ENCODE measurements around the gene NUAK1. TPM values are rescaled to one million over a fixed set of nuclear protein-coding genes. Genes with fewer than 3 reads are reported as not detected.

The NUAK1 gene
- total RNA-seq, 1 donor from 2014 or later = not detected

GRCh38 chr12:106073179-106073578 is 65.6 kb downstream of the NUAK1 start:
- Mint-ChIP-seq H3K27ac (no peak overlapping the region), H3K4me3 (no peak overlapping the region), H3K27me3 (peaks cover 13% of the 10 kb centered on the region), H3K36me3 (ENCODE audit: low read depth) (no peaks in the 10 kb centered on the region), H3K4me1 (no peaks in the 10 kb centered on the region), H3K9me3 (no peaks in the 10 kb centered on the region)
- ATAC-seq (ENCODE audit: low read depth) = no peak
- no peak for TF ChIP-seq CTCF (IDR thresholded peaks at IDR 0.05)
- ChIA-PET CTCF (no interaction called here), POLR2A (no interaction called here)
- intact Hi-C loops (cut with micrococcal nuclease) = no loop called here
- DNase-seq = no peak

- ATAC-seq (ENCODE audit: low read depth) (no peak), DNase-seq (no peak)
- intact Hi-C loops (cut with micrococcal nuclease) = no loop called here
- ChIA-PET CTCF (no interaction called here), POLR2A (no interaction called here)
- no peaks in the 10 kb centered on the region for H3K36me3 Mint-ChIP-seq (ENCODE audit: low read depth)
- H3K4me1 Mint-ChIP-seq = no peaks in the 10 kb centered on the region
- no peak overlapping the region for H3K27ac Mint-ChIP-seq
- no peaks in the 10 kb centered on the region for H3K9me3 Mint-ChIP-seq
- no peak overlapping the region for H3K4me3 Mint-ChIP-seq
- no peak for TF ChIP-seq CTCF (IDR thresholded peaks at IDR 0.05)
- H3K27me3 Mint-ChIP-seq = peaks cover 13% of the 10 kb centered on the region
Observed at GRCh38 chr12:106072751-106073150, 66.0 kb downstream of the NUAK1 start.

GRCh38 chr12:106071686-106072085 is 67.1 kb downstream of the NUAK1 start:
- ATAC-seq (ENCODE audit: low read depth) (no peak), DNase-seq (no peak)
- intact Hi-C loops (cut with micrococcal nuclease) = no loop called here
- POLR2A ChIA-PET = no interaction called here
- CTCF ChIA-PET = no interaction called here
- Mint-ChIP-seq H3K9me3 (no peaks in the 10 kb centered on the region), H3K4me1 (no peaks in the 10 kb centered on the region), H3K4me3 (no peak overlapping the region), H3K27me3 (peaks cover 10% of the 10 kb centered on the region), H3K27ac (no peak overlapping the region), H3K36me3 (ENCODE audit: low read depth) (no peaks in the 10 kb centered on the region)
- TF ChIP-seq CTCF (IDR thresholded peaks at IDR 0.05) = no peak

- no peak for TF ChIP-seq CTCF (IDR thresholded peaks at IDR 0.05)
- Mint-ChIP-seq H3K27me3 (peaks cover 10% of the 10 kb centered on the region), H3K4me3 (no peak overlapping the region), H3K4me1 (no peaks in the 10 kb centered on the region), H3K9me3 (no peaks in the 10 kb centered on the region), H3K36me3 (ENCODE audit: low read depth) (no peaks in the 10 kb centered on the region), H3K27ac (no peak overlapping the region)
- ATAC-seq (ENCODE audit: low read depth) (no peak), DNase-seq (no peak)
- CTCF ChIA-PET = no interaction called here
- POLR2A ChIA-PET = no interaction called here
- intact Hi-C loops (cut with micrococcal nuclease) = no loop called here
Observed at GRCh38 chr12:106070611-106071010, 68.1 kb downstream of the NUAK1 start.

- Mint-ChIP-seq H3K9me3 (no peaks in the 10 kb centered on the region), H3K4me3 (no peak overlapping the region), H3K27ac (no peak overlapping the region), H3K36me3 (ENCODE audit: low read depth) (no peaks in the 10 kb centered on the region), H3K27me3 (peaks cover 10% of the 10 kb centered on the region), H3K4me1 (no peaks in the 10 kb centered on the region)
- TF ChIP-seq CTCF (IDR thresholded peaks at IDR 0.05) = no peak
- ChIA-PET CTCF (no interaction called here), POLR2A (no interaction called here)
- DNase-seq = no peak
- no peak for ATAC-seq (ENCODE audit: low read depth)
- intact Hi-C loops (cut with micrococcal nuclease) = no loop called here
Observed at GRCh38 chr12:106070147-106070546, 68.6 kb downstream of the NUAK1 start.
